Mammary epithelial cell (primary cell): ENCODE measurements around the gene ARSB.

Source experiments
- EZH2 ChIP-seq: IDR thresholded peaks from 2 replicates; pipeline ENCODE4 v1.6.1; 2012; ENCODE audit warnings: low read length, inconsistent platforms, borderline replicate concordance
- TF ChIP-seq, protein P1 (sequence below), 2 donors: IDR thresholded peaks in 1 of 2; conservative IDR thresholded peaks in 1 of 2; 2 replicates each; pipeline ENCODE4 v1.5.1; 2011 to 2012; ENCODE audit warnings: inconsistent platforms in 2 of 2, low read length in 2 of 2, mild to moderate bottlenecking in 2 of 2, control low read depth in 1 of 2, low read depth in 1 of 2; ENCODE audit not compliant: insufficient read depth in 1 of 2; ENCODE audit errors: extremely low read depth in 1 of 2

DNA sequence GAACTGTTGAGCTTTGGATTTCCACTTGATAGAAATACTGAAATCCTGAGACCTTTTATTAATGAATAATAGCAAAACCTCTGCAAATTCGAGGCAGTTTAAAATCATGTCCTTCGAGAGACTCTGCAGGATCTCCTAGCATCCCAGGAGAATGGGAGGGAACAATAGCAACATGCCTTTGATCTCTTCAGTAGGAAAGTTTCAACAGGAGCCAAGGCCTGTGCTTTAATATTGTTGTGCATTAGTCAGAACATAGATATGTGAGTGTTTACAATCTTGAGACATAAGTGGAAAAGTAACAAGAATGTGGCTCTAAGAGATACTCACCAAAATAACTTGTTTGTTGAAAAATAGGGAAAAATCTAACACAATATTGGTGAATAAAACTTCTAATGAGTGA lies 253.2 kb downstream of the ARSB start:
- TF ChIP-seq, protein P1, sequence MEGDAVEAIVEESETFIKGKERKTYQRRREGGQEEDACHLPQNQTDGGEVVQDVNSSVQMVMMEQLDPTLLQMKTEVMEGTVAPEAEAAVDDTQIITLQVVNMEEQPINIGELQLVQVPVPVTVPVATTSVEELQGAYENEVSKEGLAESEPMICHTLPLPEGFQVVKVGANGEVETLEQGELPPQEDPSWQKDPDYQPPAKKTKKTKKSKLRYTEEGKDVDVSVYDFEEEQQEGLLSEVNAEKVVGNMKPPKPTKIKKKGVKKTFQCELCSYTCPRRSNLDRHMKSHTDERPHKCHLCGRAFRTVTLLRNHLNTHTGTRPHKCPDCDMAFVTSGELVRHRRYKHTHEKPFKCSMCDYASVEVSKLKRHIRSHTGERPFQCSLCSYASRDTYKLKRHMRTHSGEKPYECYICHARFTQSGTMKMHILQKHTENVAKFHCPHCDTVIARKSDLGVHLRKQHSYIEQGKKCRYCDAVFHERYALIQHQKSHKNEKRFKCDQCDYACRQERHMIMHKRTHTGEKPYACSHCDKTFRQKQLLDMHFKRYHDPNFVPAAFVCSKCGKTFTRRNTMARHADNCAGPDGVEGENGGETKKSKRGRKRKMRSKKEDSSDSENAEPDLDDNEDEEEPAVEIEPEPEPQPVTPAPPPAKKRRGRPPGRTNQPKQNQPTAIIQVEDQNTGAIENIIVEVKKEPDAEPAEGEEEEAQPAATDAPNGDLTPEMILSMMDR (conservative IDR thresholded peaks at IDR 0.05 in 1 of 2, IDR thresholded peaks at IDR 0.05 in 1 of 2; ENCODE audit: extremely low read depth in 1 of 2, insufficient read depth in 1 of 2, low read depth in 1 of 2, low read length in 2 of 2): no peak
- no peak for TF ChIP-seq EZH2
